Kidney tubule cell (primary cell): ENCODE data around the gene FAM174B.

Experiments
- DNase-seq: peaks from one replicate; pipeline ENCODE4 v3.0.0-alpha.2; 2018; ENCODE audit warnings: low spot score

FAM174B gene

DNA sequence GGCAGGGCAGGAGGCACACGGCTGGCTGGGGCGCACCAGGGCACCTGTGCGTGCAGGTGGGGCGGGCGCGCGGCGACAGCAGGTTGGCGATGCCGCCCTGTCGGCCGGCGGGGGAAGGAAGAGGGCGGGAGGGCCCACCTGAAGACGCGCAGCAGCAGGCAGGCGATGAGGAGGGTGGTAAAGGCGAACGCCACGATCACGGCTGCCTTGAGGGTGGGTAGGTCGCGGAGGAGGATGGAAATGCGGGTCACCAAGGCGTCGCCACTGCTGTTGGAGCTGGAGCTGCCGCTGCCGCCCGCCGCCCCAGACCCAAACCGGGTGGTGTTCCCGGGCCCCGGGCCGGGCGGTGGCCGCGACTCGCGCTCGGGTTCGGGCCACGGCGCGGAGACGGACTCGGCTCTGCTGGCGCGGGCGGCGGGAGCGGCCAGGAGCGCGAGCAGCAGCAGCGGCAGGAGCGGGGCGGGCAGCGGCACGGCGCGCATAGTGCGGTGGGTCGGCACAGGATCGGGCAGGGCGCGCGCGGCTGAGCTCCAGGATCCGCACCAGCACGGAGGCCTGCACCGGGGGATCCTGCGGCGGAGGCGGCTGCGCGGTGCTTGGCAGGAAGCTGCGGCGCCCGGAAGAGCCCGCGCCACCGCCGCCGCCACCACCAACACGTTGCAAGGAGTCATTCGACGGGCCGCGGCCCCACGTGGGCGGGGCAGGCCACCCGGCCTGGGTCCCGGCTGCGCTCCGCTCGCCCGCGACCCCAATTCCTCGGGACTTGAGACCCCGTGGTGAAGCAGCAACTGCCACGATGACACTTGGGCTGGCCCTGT lies at the start of gene FAM174B:
Gene FAM174B (minus strand): TSS at position 598 of the 818 bp plus-strand sequence.
- peak; percentile 69 for DNase-seq

DNA sequence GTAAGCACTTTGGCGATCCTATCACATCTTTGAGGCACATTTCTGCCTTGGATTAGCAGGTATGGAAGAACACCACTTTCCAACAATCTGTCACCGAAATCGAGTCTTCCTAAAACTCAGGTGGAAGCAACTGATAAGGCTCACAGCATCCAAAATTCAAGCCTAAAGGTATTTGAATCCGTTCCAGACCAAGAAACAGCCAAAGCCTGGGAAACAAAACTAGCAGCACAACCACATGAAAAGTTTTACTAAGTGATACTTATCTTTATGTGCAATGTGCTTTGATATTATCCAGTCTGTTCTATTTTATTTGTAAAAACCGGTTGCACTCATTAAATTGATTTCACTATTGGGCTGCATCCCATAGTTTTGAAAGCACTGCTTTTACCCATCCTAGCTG lies 40.5 kb upstream of the FAM174B start:
- DNase-seq: no peak

DNA sequence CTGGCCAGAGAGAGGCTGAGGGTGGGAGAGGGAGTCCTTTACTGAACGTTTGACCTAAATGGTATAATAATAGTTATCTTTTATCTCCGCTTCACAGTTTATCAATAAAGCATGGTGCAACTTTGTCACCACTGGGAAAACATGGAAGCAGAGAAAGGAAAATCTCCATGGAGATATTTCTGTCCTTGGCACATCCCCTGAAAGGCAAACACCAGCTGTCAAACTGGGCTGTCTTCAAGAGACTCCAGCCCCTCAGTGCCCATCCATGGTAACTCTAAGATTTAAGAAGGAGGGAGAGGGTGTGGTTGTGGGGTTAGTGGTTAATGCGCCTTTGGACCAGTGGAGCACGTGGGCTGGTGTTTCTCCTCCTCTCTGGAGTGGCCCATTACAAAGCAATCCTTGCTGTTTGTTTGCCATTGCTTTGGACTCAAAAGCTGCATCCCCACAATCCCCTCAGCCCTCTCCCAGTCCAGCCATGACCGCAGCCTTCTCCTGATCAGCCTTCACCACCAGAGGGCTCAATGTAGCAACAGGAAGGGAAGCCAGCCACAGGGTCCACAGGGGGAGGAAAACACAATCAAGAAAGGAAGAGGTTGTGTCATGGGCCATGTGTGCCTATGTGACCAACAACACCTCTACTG lies 38.2 kb upstream of the FAM174B start:
- DNase-seq: peak; percentile 15

DNA sequence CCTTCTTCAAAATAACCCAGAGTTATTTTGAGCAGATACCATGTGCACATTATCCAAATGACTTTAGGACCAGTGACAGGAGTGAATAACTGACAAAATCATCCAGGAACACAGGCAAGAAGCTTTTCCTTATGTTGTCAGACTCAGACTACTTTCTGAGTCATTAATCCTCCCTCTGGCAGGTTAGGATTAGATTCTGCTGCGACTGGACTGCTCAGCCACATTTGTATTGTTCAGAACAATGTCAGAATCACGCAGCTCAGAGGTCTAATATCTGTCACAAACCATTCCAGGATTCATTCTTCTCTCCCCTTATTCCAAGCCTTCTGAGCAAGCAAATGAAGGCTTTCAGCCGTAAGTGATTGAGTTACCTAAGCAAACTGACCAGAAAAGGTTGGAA lies 34.8 kb upstream of the FAM174B start:
- DNase-seq: no peak

- no peak for DNase-seq
These were observed 32.2 kb upstream of the FAM174B start for GRCh38 chr15:92687746-92688145.

DNA sequence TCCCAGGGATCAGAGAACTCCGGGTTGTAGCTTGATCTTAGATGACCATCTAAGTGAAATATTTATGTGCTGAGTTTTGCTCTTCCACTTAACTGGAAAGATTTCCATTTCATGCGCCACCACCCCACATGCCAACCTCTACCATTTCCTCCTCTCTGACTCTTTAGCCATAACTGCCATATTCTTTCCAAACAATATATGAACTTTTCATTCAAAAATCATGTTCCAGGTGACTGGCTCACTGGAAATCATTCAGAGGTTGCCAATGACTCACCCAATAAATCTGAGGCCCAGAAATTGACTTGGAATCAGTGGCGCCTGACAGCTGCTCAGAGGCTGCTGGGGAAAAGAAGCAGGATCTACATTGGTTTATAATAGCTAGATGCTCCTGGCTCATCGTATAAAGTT lies 31.6 kb upstream of the FAM174B start:
- peak; percentile 76 for DNase-seq

DNA sequence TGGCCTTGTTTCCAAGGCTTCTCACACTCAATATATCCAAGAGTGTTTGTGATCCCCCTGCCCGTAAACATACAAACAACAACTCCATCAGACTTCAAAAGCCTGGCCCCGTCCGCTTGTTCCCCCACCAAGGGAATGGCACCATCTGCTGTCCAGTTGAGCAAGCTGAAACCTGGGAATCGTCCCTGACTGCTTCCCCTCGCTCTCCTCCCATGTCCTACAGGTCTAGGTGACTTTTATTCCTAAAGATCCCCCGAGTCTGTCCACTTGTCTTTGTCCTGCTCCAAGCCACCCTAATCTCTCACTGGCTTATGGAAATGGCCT lies 27.9 kb upstream of the FAM174B start:
- no peak for DNase-seq

GRCh38 chr15:92682741-92683510 lies 27.4 kb upstream of the FAM174B start:
- no peak for DNase-seq

DNA sequence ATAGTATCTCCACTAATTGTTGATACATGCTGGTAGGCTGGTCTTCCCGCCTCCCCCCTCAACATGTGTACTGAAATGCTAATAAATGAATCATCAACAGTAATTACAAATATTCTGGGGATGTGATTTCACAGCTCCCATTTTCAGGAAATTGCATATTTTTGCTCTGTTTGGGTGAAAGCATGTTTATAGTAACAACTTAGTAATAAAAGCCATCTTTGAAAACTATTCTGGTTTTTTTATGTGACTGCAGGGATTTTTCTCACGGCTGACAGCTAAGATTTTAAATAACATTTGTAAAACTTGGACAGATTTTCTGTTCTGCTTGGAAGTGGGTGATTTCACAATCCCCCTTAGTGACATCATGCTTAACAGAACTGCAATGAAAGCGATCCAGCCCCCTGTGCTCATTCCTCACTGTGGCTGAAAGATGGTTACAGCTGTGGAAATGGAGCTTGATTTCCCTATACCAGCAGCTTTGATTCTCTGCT lies 25.6 kb upstream of the FAM174B start:
- DNase-seq: no peak

DNA sequence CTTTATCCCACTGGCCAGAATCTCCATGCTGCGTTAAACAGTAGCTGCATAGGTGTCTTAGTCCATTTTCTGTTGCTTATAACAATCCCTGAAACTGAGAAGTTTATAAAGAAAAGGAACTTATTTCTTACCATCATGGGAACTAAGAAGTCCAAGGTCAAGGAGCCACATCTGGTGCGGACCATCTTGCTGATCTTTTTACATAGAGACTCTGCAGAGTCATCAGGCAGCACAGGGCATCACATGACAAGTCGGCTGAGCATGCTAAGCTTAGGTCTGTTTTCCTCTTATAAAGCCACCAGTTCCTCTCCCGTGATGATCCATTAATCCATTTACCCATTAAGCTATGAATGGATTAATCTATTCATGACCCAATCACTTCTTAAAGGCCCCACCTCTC lies 22.4 kb upstream of the FAM174B start:
- no peak for DNase-seq

- DNase-seq: no peak
These were observed 21.0 kb upstream of the FAM174B start for GRCh38 chr15:92676561-92676960.

- no peak for DNase-seq
These were observed 19.9 kb upstream of the FAM174B start for GRCh38 chr15:92675485-92675884.

DNA sequence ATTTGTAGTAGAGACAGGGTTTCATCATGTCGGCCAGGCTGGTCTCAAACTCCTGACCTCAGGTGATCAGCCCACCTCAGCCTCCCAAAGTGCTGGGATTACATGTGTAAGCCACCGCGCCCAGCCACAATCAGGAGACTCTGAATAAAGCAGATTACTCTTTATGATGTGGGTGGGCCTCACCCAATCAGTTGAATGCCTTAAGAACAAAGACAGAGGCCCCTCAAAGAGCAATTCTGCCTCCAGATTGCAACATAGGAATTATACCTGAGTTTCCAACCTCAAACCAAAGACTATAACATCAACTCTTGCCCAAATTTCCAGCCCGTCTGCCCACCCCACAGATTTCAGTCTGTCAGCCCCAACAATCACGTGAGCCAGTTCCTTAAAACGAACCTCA lies 18.8 kb upstream of the FAM174B start:
- DNase-seq: no peak

- DNase-seq: no peak
These were observed 16.5 kb upstream of the FAM174B start for GRCh38 chr15:92672102-92672501.

DNA sequence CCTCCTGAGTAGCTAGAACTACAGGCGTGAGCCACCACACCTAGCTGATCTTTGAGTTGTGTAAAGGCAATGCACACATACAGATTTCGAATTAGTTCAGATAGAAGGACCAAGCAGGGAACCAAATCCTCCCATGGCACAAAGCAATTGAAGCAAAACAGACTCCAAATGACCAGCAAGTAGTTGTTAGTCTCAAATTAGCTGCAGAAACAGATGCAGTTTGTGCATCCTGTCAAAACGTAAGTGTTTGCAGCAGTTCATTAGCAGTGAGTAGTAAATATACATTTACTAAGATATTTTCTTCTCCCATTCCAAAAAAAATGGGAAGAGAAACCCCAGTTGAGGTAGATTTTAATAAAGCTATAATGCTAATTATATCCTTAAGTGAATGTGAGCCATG lies 15.8 kb upstream of the FAM174B start:
- no peak for DNase-seq

GRCh38 chr15:92670621-92671020 lies 15.0 kb upstream of the FAM174B start:
- DNase-seq: no peak

- no peak for DNase-seq
These were observed 13.9 kb upstream of the FAM174B start for GRCh38 chr15:92669432-92669831.

DNA sequence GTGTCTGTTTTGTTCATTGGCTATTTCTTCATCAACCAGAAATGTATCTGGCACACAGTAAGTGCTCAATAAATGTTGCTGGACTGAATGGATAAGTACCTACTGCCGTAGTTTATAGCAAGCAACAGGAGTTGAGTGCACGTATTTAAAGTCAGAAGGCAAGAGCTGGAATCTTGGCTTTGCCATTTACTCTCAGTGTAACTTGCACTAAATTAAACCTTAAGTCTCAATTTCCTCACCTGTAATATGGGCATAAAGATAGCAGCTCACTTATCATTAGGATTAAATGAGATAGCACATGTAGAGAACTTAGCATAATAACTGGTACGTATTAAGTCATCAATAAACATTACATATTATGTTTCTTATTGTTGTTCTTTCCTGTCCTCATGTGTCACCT lies 13.0 kb upstream of the FAM174B start:
- DNase-seq: no peak

- DNase-seq: no peak
These were observed 12.5 kb upstream of the FAM174B start for GRCh38 chr15:92667970-92668485.

- no peak for DNase-seq
These were observed 11.8 kb upstream of the FAM174B start for GRCh38 chr15:92667287-92667904.

- DNase-seq: no peak
These were observed 11.2 kb upstream of the FAM174B start for GRCh38 chr15:92666780-92667179.

GRCh38 chr15:92665100-92665555 lies 9.6 kb upstream of the FAM174B start:
- no peak for DNase-seq
